ENCODE results near the gene SURF2. TPM values are rescaled to one million over a fixed set of nuclear protein-coding genes. Genes with fewer than 3 reads are reported as not detected.

SURF2 gene
- total and polyA plus RNA-seq, 4 donors, result 10.7 to 36.9 (median 28.3) TPM

Small RNAs within 50 kb of the gene (small RNA-seq; reads per million reads assigned to genes)
- gene RF00019 (ENCODE audit: low replicate concordance) (not detected), gene SNORD24 (ENCODE audit: low replicate concordance) (not detected), gene SNORD36A (ENCODE audit: low replicate concordance) (not detected), gene SNORD36B (ENCODE audit: low replicate concordance) (not detected), gene SNORD36C (ENCODE audit: low replicate concordance) (not detected)

Other genes with a start within 250 kb of the SURF2 start
- gene RALGDS, start 235.3 kb upstream of the SURF2 start, total RNA-seq, result 10 to 100 TPM; 67.4 to 78.6 TPM
- 100 to 1,000 TPM; 120 to 134 TPM for gene RALGDS, start 235.3 kb upstream of the SURF2 start, polyA plus RNA-seq (ENCODE audit: insufficient read length in 2 of 2)
- gene GBGT1, start 192.6 kb upstream of the SURF2 start, total RNA-seq, result 1 to 10 TPM; 3.9 to 6.4 TPM
- gene GBGT1, start 192.6 kb upstream of the SURF2 start, polyA plus RNA-seq (ENCODE audit: insufficient read length in 2 of 2), result 1 to 10 TPM; 5.5 to 8.6 TPM
- not detected for gene OBP2B, start 147.3 kb upstream of the SURF2 start, total RNA-seq
- gene OBP2B, start 147.3 kb upstream of the SURF2 start, polyA plus RNA-seq (ENCODE audit: insufficient read length in 2 of 2), result not detected
- under 1 TPM; 0.28 to 0.40 TPM for gene ABO, start 81.3 kb upstream of the SURF2 start, total RNA-seq
- gene ABO, start 81.3 kb upstream of the SURF2 start, polyA plus RNA-seq (ENCODE audit: insufficient read length in 2 of 2), result 1 to 10 TPM in 1 of 2 donors, under 1 TPM in 1; 0.81 to 2.9 TPM
- gene SURF6, start 20.4 kb upstream of the SURF2 start, total RNA-seq, result 10 to 100 TPM; 11.7 to 19.9 TPM
- 10 to 100 TPM; 31.2 to 36.2 TPM for gene SURF6, start 20.4 kb upstream of the SURF2 start, polyA plus RNA-seq (ENCODE audit: insufficient read length in 2 of 2)
- gene MED22, start 8.4 kb upstream of the SURF2 start, total RNA-seq, result 10 to 100 TPM; 16.5 to 28.0 TPM
- 10 to 100 TPM; 37.9 to 41.2 TPM for gene MED22, start 8.4 kb upstream of the SURF2 start, polyA plus RNA-seq (ENCODE audit: insufficient read length in 2 of 2)
- 1,000 to 10,000 TPM in 1 of 2 donors, 100 to 1,000 TPM in 1; 796 to 2,086 TPM for gene RPL7A, start 8.3 kb upstream of the SURF2 start, total RNA-seq
- gene RPL7A, start 8.3 kb upstream of the SURF2 start, polyA plus RNA-seq (ENCODE audit: insufficient read length in 2 of 2), result 1,000 to 10,000 TPM; 1,459 to 1,491 TPM
- 10 to 100 TPM; 14.7 to 31.5 TPM for gene SURF1, start 63 bp upstream of the SURF2 start, total RNA-seq
- 10 to 100 TPM; 37.9 to 39.1 TPM for gene SURF1, start 63 bp upstream of the SURF2 start, polyA plus RNA-seq (ENCODE audit: insufficient read length in 2 of 2)
- 100 to 1,000 TPM; 125 to 144 TPM for gene SURF4, start 19.5 kb downstream of the SURF2 start, total RNA-seq
- gene SURF4, start 19.5 kb downstream of the SURF2 start, polyA plus RNA-seq (ENCODE audit: insufficient read length in 2 of 2), result 100 to 1,000 TPM; 103 to 111 TPM
- 1 to 10 TPM; 1.2 to 3.6 TPM for gene STKLD1, start 19.8 kb downstream of the SURF2 start, total RNA-seq
- gene STKLD1, start 19.8 kb downstream of the SURF2 start, polyA plus RNA-seq (ENCODE audit: insufficient read length in 2 of 2), result 1 to 10 TPM; 2.5 to 7.5 TPM
- gene REXO4, start 61.5 kb downstream of the SURF2 start, total RNA-seq, result 10 to 100 TPM in 1 of 2 donors, 1 to 10 TPM in 1; 9.0 to 19.4 TPM
- gene REXO4, start 61.5 kb downstream of the SURF2 start, polyA plus RNA-seq (ENCODE audit: insufficient read length in 2 of 2), result 10 to 100 TPM; 25.3 to 28.1 TPM
- gene ADAMTS13, start 65.8 kb downstream of the SURF2 start, total RNA-seq, result 1 to 10 TPM; 2.4 to 6.1 TPM
- gene ADAMTS13, start 65.8 kb downstream of the SURF2 start, polyA plus RNA-seq (ENCODE audit: insufficient read length in 2 of 2), result 10 to 100 TPM; 13.4 to 16.5 TPM
- 10 to 100 TPM; 11.0 to 18.8 TPM for gene CACFD1, start 103.4 kb downstream of the SURF2 start, total RNA-seq
- gene CACFD1, start 103.4 kb downstream of the SURF2 start, polyA plus RNA-seq (ENCODE audit: insufficient read length in 2 of 2), result 10 to 100 TPM; 50.3 to 53.7 TPM
- gene SLC2A6, start 122.5 kb downstream of the SURF2 start, total RNA-seq, result 10 to 100 TPM in 1 of 2 donors, 1 to 10 TPM in 1; 5.7 to 15.4 TPM
- gene SLC2A6, start 122.5 kb downstream of the SURF2 start, polyA plus RNA-seq (ENCODE audit: insufficient read length in 2 of 2), result 10 to 100 TPM; 25.2 to 26.3 TPM
- gene MYMK, start 168.4 kb downstream of the SURF2 start, total RNA-seq, result not detected
- under 1 TPM in 1 of 2 donors, not detected in 1; 0.26 TPM for gene MYMK, start 168.4 kb downstream of the SURF2 start, polyA plus RNA-seq (ENCODE audit: insufficient read length in 2 of 2)
- 1 to 10 TPM; 3.7 to 6.9 TPM for gene ADAMTSL2, start 178.2 kb downstream of the SURF2 start, total RNA-seq
- 1 to 10 TPM; 8.6 to 9.0 TPM for gene ADAMTSL2, start 178.2 kb downstream of the SURF2 start, polyA plus RNA-seq (ENCODE audit: insufficient read length in 2 of 2)

Data from spinal cord (tissue), 4 donors.